Activated T-helper 1 cell treated with anti-CD3 and anti-CD28 coated beads, Interleukin-12 subunit alpha, Interleukin-12 subunit beta, Interleukin-2, Interleukin-4 antibody, amounts not matched to agents 30 ng/mL and 10 ng/mL and 1 ng/mL, durations not matched to agents 14 hours and 24 hours and 36 hours (primary cell): ENCODE results near the gene RGS17. TPM values are rescaled to one million over a fixed set of nuclear protein-coding genes. Genes with fewer than 3 reads are reported as not detected.

ENCODE experiments used
- DNase-seq: peaks from one replicate; pipeline ENCODE4 v3.0.0; 2021; ENCODE audit warnings: low spot score
- H3K27ac Mint-ChIP-seq: one replicate; pipeline ENCODE4 v1.8.0; 2021; ENCODE audit warnings: mild to moderate bottlenecking, mixed read lengths
- H3K27me3 Mint-ChIP-seq: one replicate; pipeline ENCODE4 v1.8.0; 2022; ENCODE audit warnings: mild to moderate bottlenecking, moderate library complexity, mixed read lengths; ENCODE audit not compliant: insufficient read depth
- H3K36me3 Mint-ChIP-seq: one replicate; pipeline ENCODE4 v1.8.0; 2021; ENCODE audit warnings: low read depth, mixed read lengths
- H3K4me1 Mint-ChIP-seq: one replicate; pipeline ENCODE4 v1.8.0; 2021; ENCODE audit warnings: low read depth, mixed read lengths
- H3K4me3 Mint-ChIP-seq: one replicate; pipeline ENCODE4 v1.8.0; 2021; ENCODE audit warnings: mild to moderate bottlenecking, moderate library complexity, mixed read lengths
- H3K9me3 Mint-ChIP-seq: one replicate; pipeline ENCODE4 v1.8.0; 2021; ENCODE audit warnings: mixed read lengths
- intact Hi-C: fragments of 100-400 bp; cut with micrococcal nuclease; formaldehyde crosslinking; loops from one replicate; pipeline ENCODE4 v1.15.1; 2024
- total RNA-seq: library from RNA; stranded (reverse); gene quantifications from 2 replicates; pipeline ENCODE4 v1.2.3, GENCODE V29; 2022

RGS17 gene
- total RNA-seq, 1 donor from 2014 or later, result not detected

DNA sequence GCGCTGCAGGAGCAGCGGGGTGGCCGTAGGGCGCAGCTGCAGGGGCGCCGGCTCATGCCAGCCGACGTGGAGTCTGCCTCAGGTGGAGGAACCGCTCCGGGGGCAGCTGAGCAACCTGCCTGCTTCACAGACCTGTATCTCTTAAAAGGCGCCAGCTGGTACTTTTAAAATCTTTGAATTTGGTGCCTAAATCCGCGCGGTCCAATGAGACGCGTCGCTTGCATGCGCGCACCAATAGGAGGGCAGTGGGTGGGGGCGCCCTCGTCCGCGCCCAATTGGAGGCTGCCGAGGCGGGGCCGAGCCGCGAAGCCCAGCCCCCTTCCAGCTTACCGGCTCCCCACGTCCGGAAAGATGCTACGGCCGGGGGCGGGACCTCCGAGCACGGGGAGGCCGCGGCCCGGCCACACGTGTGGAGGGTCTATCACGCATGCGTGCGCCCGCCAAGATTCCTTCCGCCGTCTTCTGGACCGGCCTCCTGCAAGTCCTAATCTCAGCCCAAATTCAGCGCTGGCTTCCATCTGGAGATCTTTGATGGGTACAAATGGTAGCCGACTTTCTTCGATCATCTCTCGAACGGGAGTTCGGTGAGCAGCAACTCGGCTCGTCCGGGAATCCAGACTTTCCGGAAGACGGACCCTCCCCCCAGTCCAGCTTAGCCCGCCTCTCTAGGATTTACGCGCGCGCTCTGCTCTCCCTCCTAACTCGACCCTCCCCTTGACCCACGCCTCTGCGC is 148.0 kb downstream of the RGS17 start, which contains the start of gene FBXO5:
Gene FBXO5 (minus strand): TSS at position 138 of the 733 bp plus-strand sequence. CDS start 82 bp downstream, at position 56.
- peak within 1 kb of the TSS; percentile 100 for H3K27ac Mint-ChIP-seq
- H3K4me3 Mint-ChIP-seq, result peak within 1 kb of the TSS; percentile 96
- no peaks in the 10 kb centered on the region for H3K27me3 Mint-ChIP-seq
- intact Hi-C loops, result loop anchor here (1.0 to 5.0 kb wide), 5 partner anchors 9 to 1749 kb away; partner anchors contain the start of genes RMND1, SCAF8 and ZBTB2
- peaks cover 33% of the 10 kb centered on the region for H3K36me3 Mint-ChIP-seq
- H3K9me3 Mint-ChIP-seq, result no peaks in the 10 kb centered on the region
- peak; percentile 98 for DNase-seq
- peaks cover 53% of the 10 kb centered on the region for H3K4me1 Mint-ChIP-seq

DNA sequence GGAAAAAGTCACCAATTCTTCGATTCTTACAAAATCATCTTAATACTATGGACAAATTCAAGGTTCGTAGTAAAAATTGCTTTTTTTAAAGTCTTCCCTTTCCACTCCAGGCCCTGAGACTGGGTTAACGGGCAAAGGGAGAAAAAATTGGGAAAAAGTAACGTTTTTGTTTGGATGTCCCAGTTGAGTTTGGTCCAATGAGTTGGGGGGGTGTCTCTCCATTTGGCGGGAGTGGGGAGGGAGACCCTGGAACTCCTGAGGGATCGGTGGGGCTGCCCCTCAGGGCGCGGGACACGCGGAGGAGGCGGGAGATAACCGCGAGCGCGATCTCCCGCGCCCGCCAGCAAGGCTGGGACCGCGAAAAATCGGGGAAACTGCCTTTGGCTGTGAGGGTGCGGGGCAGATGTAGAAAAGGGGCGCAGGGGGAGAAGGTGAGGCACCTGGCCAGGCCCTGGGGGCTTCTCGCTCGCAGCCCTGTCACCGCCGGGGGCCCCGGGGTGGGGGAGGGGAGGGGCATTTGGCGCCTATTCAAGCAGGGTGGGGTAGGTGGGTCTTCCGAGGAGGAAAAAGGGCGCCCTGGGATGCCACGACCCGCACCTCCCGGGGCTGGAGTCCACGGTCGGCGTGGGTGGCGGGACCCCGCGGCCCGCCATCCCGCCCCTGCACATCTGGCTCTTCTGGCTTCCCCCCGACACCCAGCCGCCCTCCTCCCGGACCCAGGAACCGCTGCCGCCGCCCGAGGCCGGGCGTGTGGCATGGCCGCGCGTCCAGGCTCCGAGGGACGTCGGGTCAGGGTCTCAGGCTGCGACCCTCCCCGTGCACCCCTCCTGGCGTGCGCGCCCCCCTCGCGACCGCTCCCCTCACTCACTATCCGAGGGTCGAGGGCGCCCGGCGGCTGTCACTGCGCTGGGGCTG is 148.8 kb downstream of the RGS17 start:
- Mint-ChIP-seq H3K4me3 (peak overlapping the region; percentile 96), H3K27me3 (no peaks in the 10 kb centered on the region), H3K27ac (peak overlapping the region; percentile 63), H3K4me1 (peaks cover 59% of the 10 kb centered on the region), H3K36me3 (peaks cover 31% of the 10 kb centered on the region), H3K9me3 (no peaks in the 10 kb centered on the region)
- peak; percentile 24 for DNase-seq
- intact Hi-C loops, result loop anchor here (1.0 to 5.0 kb wide), 7 partner anchors 8 to 1750 kb away; partner anchors contain the start of genes MTRF1L, RMND1, SCAF8 and ZBTB2

DNA sequence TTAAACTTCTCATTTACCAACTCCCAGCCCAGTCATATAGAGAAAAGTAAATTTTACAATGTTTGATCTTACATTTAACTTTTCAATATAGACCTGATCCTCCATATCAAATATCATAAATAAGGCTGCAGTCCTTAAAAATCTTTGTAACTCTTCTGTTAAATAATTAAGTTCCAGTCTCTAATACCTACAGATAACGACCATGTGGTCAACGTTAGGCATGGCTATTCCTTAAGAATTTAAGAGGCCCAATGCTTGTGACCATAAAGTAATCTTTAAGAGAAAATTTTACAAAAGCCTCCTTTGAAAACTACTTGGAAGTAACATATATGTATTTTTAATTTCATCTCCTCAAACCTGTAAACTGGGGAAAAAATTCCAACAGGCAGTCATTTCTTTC is 149.9 kb downstream of the RGS17 start:
- peaks cover 34% of the 10 kb centered on the region for H3K36me3 Mint-ChIP-seq
- peak overlapping the region; percentile 84 for H3K4me3 Mint-ChIP-seq
- H3K27me3 Mint-ChIP-seq, result no peaks in the 10 kb centered on the region
- no peaks in the 10 kb centered on the region for H3K9me3 Mint-ChIP-seq
- intact Hi-C loops, result loop anchor here (1.0 to 5.0 kb wide), 4 partner anchors 21 to 1751 kb away; partner anchors contain the start of genes MTRF1L and SCAF8
- peak overlapping the region; percentile 62 for H3K27ac Mint-ChIP-seq
- peaks cover 65% of the 10 kb centered on the region for H3K4me1 Mint-ChIP-seq
- no peak for DNase-seq

DNA sequence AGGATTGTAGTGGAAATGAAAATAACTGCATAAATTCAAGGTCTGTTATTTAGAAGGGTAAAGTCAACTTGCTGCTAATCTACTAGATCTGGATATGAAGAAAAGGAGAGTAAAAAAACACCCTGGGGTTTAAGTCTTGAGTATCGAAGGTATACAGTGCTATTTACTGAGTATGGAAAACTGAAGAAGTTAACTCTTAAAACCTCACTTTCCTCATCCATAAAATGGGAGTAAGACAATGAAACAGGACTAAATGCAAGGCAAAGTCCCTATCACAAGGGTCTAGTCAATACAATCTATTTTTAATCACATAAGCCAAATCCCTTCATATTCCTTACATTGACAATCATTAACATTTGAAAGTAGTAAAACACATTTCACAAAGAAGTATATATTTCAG is 150.4 kb downstream of the RGS17 start:
- DNase-seq, result no peak
- peaks cover 34% of the 10 kb centered on the region for H3K36me3 Mint-ChIP-seq
- intact Hi-C loops, result loop anchor here (1.0 to 5.0 kb wide), 4 partner anchors 22 to 1752 kb away; partner anchors contain the start of genes MTRF1L and SCAF8
- peaks cover 69% of the 10 kb centered on the region for H3K4me1 Mint-ChIP-seq
- peak overlapping the region; percentile 84 for H3K4me3 Mint-ChIP-seq
- peak overlapping the region; percentile 62 for H3K27ac Mint-ChIP-seq
- H3K27me3 Mint-ChIP-seq, result no peaks in the 10 kb centered on the region
- no peaks in the 10 kb centered on the region for H3K9me3 Mint-ChIP-seq

DNA sequence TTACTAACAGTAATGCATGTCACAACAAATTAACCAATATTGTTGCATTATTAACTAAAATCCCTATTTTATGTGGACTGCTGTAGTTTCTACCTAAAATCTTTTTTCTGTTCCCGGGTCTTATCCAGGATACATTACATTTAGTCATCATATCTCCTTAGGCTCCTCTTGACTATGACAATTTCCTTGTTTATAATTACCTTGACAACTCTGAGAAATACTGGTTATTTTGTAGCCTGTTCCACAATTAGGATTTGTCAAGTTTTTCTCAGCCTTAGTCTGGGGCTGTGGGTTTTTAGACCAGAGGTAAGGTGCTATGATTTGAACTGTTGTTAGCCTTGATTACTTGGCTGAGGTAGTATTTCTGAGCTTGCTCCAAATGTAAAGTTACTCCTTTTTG is 152.0 kb downstream of the RGS17 start:
- Mint-ChIP-seq H3K4me3 (peak overlapping the region; percentile 38), H3K36me3 (peaks cover 38% of the 10 kb centered on the region), H3K9me3 (no peaks in the 10 kb centered on the region), H3K4me1 (peaks cover 69% of the 10 kb centered on the region), H3K27me3 (no peaks in the 10 kb centered on the region), H3K27ac (no peak overlapping the region)
- intact Hi-C loops, result no loop called here
- DNase-seq, result no peak

DNA sequence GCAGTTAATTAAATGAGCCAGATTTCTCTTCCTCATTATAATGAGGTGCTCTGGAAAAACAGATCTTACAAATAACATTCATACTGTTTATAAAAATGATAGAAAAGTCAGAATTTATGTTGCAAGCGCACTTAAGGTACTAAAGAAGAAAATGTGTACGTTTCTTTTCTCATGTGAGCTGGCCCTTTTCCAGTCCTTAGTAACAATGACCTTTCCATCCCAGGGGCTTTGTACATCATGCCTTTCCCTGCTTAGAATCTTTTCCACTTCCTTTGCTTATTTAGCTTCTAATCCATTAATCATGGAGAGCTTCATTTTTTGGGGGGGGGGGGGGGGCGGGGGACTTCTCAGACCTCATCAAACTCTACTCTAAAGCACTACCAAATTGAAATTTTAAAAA is 153.0 kb downstream of the RGS17 start:
- Mint-ChIP-seq H3K36me3 (peaks cover 48% of the 10 kb centered on the region), H3K4me3 (no peak overlapping the region), H3K27ac (no peak overlapping the region), H3K27me3 (no peaks in the 10 kb centered on the region), H3K4me1 (peaks cover 77% of the 10 kb centered on the region), H3K9me3 (no peaks in the 10 kb centered on the region)
- intact Hi-C loops, result no loop called here
- DNase-seq, result no peak

DNA sequence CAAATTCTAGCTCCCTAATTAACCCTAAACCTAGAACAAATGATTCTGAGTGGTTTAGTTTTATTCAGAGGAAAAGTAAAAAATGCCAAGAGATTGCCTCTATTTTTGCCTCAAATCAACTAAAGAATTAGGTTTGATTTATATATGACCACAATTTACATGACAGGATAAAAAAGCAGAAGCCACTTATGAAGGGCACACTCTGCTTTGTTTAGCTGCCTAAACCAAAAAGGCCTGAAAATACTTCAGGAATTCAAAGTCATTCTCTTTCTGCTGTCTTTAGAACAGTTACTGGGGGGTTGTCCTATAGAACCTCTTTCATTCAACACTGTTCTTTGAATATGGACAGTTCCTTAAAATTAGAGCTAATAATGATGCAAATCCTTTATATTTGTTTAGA is 153.5 kb downstream of the RGS17 start:
- H3K4me3 Mint-ChIP-seq, result no peak overlapping the region
- intact Hi-C loops, result no loop called here
- no peak overlapping the region for H3K27ac Mint-ChIP-seq
- no peaks in the 10 kb centered on the region for H3K9me3 Mint-ChIP-seq
- DNase-seq, result no peak
- H3K27me3 Mint-ChIP-seq, result no peaks in the 10 kb centered on the region
- peaks cover 53% of the 10 kb centered on the region for H3K36me3 Mint-ChIP-seq
- H3K4me1 Mint-ChIP-seq, result peaks cover 78% of the 10 kb centered on the region

DNA sequence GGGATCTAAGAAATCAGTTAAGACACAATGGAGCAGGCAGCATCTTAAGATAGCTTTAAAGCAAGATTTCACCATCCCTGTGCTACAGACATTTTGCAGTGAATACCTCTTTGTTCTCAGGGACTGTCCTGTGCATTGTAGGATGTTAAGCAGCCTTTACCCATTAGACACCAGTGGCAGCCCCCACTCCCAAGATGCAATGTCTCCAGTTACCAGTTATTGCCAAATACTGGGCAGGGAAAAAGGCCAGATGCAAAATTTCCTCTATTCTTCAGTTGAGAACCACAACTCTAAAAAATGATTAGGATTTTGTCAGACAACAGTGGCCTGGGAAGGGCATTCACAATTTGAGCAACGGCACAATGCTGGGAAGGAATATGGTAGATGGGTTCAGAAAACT is 154.3 kb downstream of the RGS17 start:
- H3K27ac Mint-ChIP-seq, result no peak overlapping the region
- H3K4me3 Mint-ChIP-seq, result peak overlapping the region; percentile 50
- peaks cover 78% of the 10 kb centered on the region for H3K4me1 Mint-ChIP-seq
- intact Hi-C loops, result no loop called here
- no peaks in the 10 kb centered on the region for H3K9me3 Mint-ChIP-seq
- H3K27me3 Mint-ChIP-seq, result no peaks in the 10 kb centered on the region
- H3K36me3 Mint-ChIP-seq, result peaks cover 57% of the 10 kb centered on the region
- DNase-seq, result no peak

DNA sequence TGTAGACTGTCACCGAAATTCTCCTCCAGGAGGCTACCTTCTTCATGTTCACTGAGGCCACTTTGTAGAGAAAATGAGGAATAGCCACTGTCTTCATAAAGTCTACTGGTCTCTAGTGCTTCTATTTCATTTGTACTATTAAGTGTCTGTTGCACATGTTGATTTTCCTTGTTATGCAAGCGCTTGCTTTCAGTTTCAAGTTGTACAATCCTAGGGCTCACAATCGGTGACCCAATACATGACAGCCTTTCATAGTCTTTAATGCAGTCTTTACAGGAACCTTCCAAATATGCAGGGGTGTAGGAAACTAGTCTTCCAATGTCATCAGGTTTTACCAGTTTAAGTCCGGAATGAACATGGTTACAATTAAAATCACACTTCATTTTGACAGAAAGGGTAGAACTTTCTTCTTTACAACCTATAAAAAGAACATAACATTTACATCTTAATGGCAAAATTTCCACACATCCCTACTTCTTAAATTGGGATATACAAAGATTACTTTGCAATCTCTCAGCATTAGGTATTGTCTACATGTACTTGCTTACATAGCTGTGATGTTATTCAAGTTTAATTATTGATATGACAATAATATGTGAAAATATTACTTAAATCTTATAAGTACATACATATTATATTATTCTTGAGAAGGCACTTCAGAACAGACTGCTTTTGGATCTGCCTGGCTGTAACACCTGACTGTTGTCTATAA is 155.7 kb downstream of the RGS17 start:
- Mint-ChIP-seq H3K4me3 (peak overlapping the region; percentile 63), H3K27ac (peak overlapping the region; percentile 1), H3K27me3 (no peaks in the 10 kb centered on the region), H3K4me1 (peaks cover 67% of the 10 kb centered on the region), H3K36me3 (peaks cover 53% of the 10 kb centered on the region), H3K9me3 (no peaks in the 10 kb centered on the region)
- peak; percentile 7 for DNase-seq
- intact Hi-C loops, result no loop called here

DNA sequence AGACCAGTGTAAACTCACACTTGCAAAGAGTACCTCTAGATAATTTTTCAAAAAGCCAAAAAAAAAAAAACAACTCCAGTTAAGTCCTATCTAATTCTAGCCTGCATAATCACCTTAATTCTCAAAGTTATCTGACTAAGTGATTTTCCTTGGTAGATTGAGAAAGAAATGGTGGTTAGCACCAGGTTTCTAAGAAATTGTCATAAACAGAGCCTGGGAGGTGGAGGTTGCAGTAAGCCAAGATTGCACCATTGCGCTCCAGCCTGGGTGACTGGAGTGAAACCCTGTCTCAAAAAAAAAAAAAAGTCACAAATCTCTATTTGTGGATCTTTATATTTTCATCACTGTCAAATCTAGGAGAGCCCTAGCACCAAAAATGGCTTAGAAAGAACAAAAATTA is 157.2 kb downstream of the RGS17 start:
- Mint-ChIP-seq H3K27ac (peak overlapping the region; percentile 61), H3K27me3 (no peaks in the 10 kb centered on the region), H3K9me3 (peaks cover 7% of the 10 kb centered on the region), H3K4me3 (peak overlapping the region; percentile 47), H3K4me1 (peaks cover 53% of the 10 kb centered on the region), H3K36me3 (peaks cover 60% of the 10 kb centered on the region)
- intact Hi-C loops, result loop anchor here (1.0 to 5.0 kb wide), 2 partner anchors 8 to 33 kb away; no protein-coding TSS in a partner anchor
- DNase-seq, result no peak

DNA sequence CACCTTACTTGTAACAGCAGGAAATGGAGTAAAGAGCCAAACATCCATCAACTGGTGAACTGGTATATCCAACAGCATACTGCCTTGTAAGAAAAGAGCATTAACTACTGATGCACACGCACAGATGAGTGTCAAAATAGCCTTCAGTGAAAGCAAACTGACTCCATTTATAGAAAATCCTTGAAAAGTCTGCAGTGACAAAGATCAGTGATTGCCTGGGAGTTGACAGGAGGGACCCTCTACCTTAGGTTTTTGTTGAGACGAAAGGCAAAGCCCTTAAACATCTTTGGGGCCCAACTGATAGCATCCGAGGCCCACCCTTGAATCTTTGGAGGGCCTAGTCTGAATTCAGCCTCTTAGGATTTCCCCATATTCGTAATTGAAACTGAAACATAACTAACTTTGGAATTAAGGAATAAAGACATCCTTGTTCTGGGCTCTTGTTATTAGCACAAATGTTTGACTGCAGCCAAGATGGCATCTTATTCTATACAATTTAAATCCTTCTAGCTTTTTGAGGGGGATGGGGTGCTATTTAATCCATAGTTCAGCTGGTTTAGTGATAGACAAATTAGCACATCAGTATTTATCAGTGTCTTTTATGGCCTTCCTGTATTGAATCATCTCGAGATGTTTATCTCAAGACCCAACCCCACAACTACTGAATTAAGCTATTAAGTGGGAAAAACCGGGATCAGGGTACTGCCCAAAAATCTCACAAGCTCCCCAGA is 161.2 kb downstream of the RGS17 start:
- DNase-seq, result no peak
- H3K36me3 Mint-ChIP-seq, result peaks cover 46% of the 10 kb centered on the region
- intact Hi-C loops, result loop anchor here (5.0 kb wide), 1 partner anchor 37 kb away; no protein-coding TSS in a partner anchor
- H3K4me1 Mint-ChIP-seq, result peaks cover 16% of the 10 kb centered on the region
- no peak overlapping the region for H3K4me3 Mint-ChIP-seq
- peaks cover under 1% of the 10 kb centered on the region for H3K27me3 Mint-ChIP-seq
- peaks cover 26% of the 10 kb centered on the region for H3K9me3 Mint-ChIP-seq
- H3K27ac Mint-ChIP-seq, result no peak overlapping the region
